H9 (cell line): ENCODE measurements around the gene ASCC2. TPM values are rescaled to one million over a fixed set of nuclear protein-coding genes. Genes with fewer than 3 reads are reported as not detected.

ENCODE experiments used
- DNase-seq: peaks from one replicate; pipeline ENCODE4 v3.0.0-alpha.2; 2017
- H2AFZ ChIP-seq: one replicate; pipeline ENCODE4 v1.6.1; 2013; ENCODE audit warnings: mild to moderate bottlenecking, low read length, control low read depth, moderate library complexity
- H2AK5ac ChIP-seq: 2 replicates; pipeline ENCODE4 v1.6.1; 2013; ENCODE audit warnings: low read length, control low read depth, mixed read lengths; ENCODE audit not compliant: insufficient read length
- H2BK120ac ChIP-seq: one replicate; pipeline ENCODE4 v1.6.1; 2013; ENCODE audit warnings: low read depth, mild to moderate bottlenecking, low read length, control low read depth, inconsistent platforms; ENCODE audit not compliant: poor library complexity, severe bottlenecking
- H2BK12ac ChIP-seq: 2 replicates; pipeline ENCODE4 v1.6.1; 2013; ENCODE audit warnings: low read length, control low read depth, mixed read lengths, low read depth; ENCODE audit not compliant: insufficient read length
- H2BK15ac ChIP-seq: 2 replicates; pipeline ENCODE4 v1.6.1; 2013; ENCODE audit warnings: low read depth, low read length, control low read depth
- H2BK20ac ChIP-seq: one replicate; pipeline ENCODE4 v1.6.1; 2013; ENCODE audit warnings: low read depth, mild to moderate bottlenecking, low read length, control low read depth, inconsistent platforms; ENCODE audit not compliant: poor library complexity, severe bottlenecking
- H2BK5ac ChIP-seq: 2 replicates; pipeline ENCODE4 v1.6.1; 2013; ENCODE audit warnings: low read length, control low read depth, mixed read lengths; ENCODE audit not compliant: insufficient read length
- H3K14ac ChIP-seq: 2 replicates; pipeline ENCODE4 v1.6.1; 2013; ENCODE audit warnings: low read length, control low read depth; ENCODE audit not compliant: insufficient read depth
- H3K18ac ChIP-seq: 2 replicates; pipeline ENCODE4 v1.6.1; 2013; ENCODE audit warnings: low read depth, mild to moderate bottlenecking, mixed read lengths, low read length, control low read depth; ENCODE audit not compliant: insufficient read length
- H3K23ac ChIP-seq: 2 replicates; pipeline ENCODE4 v1.6.1; 2013; ENCODE audit warnings: low read length, control low read depth, mixed read lengths, low read depth; ENCODE audit not compliant: insufficient read length
- H3K23me2 ChIP-seq: 2 replicates; pipeline ENCODE4 v1.6.1; 2013; ENCODE audit warnings: low read depth, mild to moderate bottlenecking, mixed read lengths, low read length, control low read depth; ENCODE audit not compliant: insufficient read length, poor library complexity, severe bottlenecking
- H3K27ac ChIP-seq: 2 replicates; pipeline ENCODE4 v1.5.1; 2013; ENCODE audit warnings: low read length, control low read depth, mixed read lengths, low read depth; ENCODE audit not compliant: insufficient read length
- H3K27me3 ChIP-seq: 2 replicates; pipeline ENCODE4 v1.6.1; 2013; ENCODE audit warnings: low read length, control low read depth, inconsistent platforms; ENCODE audit not compliant: insufficient read depth
- H3K4ac ChIP-seq: 2 replicates; pipeline ENCODE4 v1.6.1; 2013; ENCODE audit warnings: low read depth, mild to moderate bottlenecking, control low read depth, inconsistent platforms, low read length, moderate library complexity
- H3K4me1 ChIP-seq: 2 replicates; pipeline ENCODE4 v1.6.1; 2013; ENCODE audit warnings: low read length, control low read depth, inconsistent platforms; ENCODE audit not compliant: insufficient read depth
- H3K4me2 ChIP-seq: 2 replicates; pipeline ENCODE4 v1.6.1; 2013; ENCODE audit warnings: low read length, control low read depth, mixed read lengths; ENCODE audit not compliant: insufficient read length, insufficient read depth
- H3K56ac ChIP-seq: 2 replicates; pipeline ENCODE4 v1.6.1; 2013; ENCODE audit warnings: low read depth, mild to moderate bottlenecking, mixed read lengths, low read length, control low read depth; ENCODE audit not compliant: insufficient read length
- H3K79me1 ChIP-seq: 2 replicates; pipeline ENCODE4 v1.6.1; 2013; ENCODE audit warnings: low read depth, mild to moderate bottlenecking, moderate library complexity, low read length, control low read depth, inconsistent platforms; ENCODE audit not compliant: insufficient read depth, poor library complexity, severe bottlenecking
- H3K79me2 ChIP-seq: 2 replicates; pipeline ENCODE4 v1.6.1; 2013; ENCODE audit warnings: low read length, control low read depth, inconsistent platforms; ENCODE audit not compliant: insufficient read depth
- H3K9ac ChIP-seq: 2 replicates; pipeline ENCODE4 v1.6.1; 2013; ENCODE audit warnings: low read length, control low read depth, mixed read lengths; ENCODE audit not compliant: insufficient read length; ENCODE audit errors: extremely low read depth
- H3K9me3 ChIP-seq: one replicate; pipeline ENCODE4 v1.6.1; 2013; ENCODE audit warnings: low read depth, low read length, inconsistent platforms; ENCODE audit not compliant: control insufficient read depth
- H3T11ph ChIP-seq: one replicate; pipeline ENCODE4 v1.6.1; 2013; ENCODE audit warnings: mild to moderate bottlenecking, low read length, control low read depth, inconsistent platforms
- H4K20me1 ChIP-seq: one replicate; pipeline ENCODE4 v1.6.1; 2013; ENCODE audit not compliant: control insufficient read depth, insufficient read length, insufficient read depth
- H4K5ac ChIP-seq: 2 replicates; pipeline ENCODE4 v1.6.1; 2013; ENCODE audit warnings: low read depth, mild to moderate bottlenecking, mixed read lengths, low read length, control low read depth; ENCODE audit not compliant: insufficient read length
- H4K8ac ChIP-seq: replicated peaks from 2 replicates; pipeline ENCODE4 v1.6.1; 2013; ENCODE audit warnings: low read length, control low read depth, mixed read lengths, low read depth; ENCODE audit not compliant: insufficient read length
- H4K91ac ChIP-seq: 2 replicates; pipeline ENCODE4 v1.6.1; 2013; ENCODE audit warnings: low read depth, mild to moderate bottlenecking, moderate library complexity, mixed read lengths, low read length, control low read depth; ENCODE audit not compliant: insufficient read length
- H3K27ac Mint-ChIP-seq, 3 experiments: 2 replicates in 2 of 3; 3 replicates in 1 of 3; pipeline ENCODE4 v1.8.0; 2020 to 2021; ENCODE audit warnings: mixed read lengths in 3 of 3, mild to moderate bottlenecking in 1 of 3, moderate library complexity in 1 of 3
- H3K27me3 Mint-ChIP-seq: 2 replicates; pipeline ENCODE4 v1.8.0; 2021; ENCODE audit warnings: low read depth, mild to moderate bottlenecking, moderate library complexity, mixed read lengths
- H3K36me3 Mint-ChIP-seq, 3 experiments: 2 replicates in 2 of 3; 3 replicates in 1 of 3; pipeline ENCODE4 v1.8.0; 2020 to 2021; ENCODE audit warnings: low read depth in 3 of 3, mixed read lengths in 3 of 3; ENCODE audit not compliant: insufficient read depth in 1 of 3
- H3K4me1 Mint-ChIP-seq, 2 experiments: 2 replicates each; pipeline ENCODE4 v1.8.0; 2020; ENCODE audit warnings: mixed read lengths in 2 of 2
- H3K4me3 Mint-ChIP-seq, 2 experiments: 2 replicates in 1 of 2; 3 replicates in 1 of 2; pipeline ENCODE4 v1.8.0; 2020 to 2021; ENCODE audit warnings: mild to moderate bottlenecking in 2 of 2, mixed read lengths in 2 of 2, moderate library complexity in 1 of 2
- H3K9me3 Mint-ChIP-seq, 2 experiments: 2 replicates in 1 of 2; 3 replicates in 1 of 2; pipeline ENCODE4 v1.8.0; 2020; ENCODE audit warnings: mild to moderate bottlenecking in 2 of 2, mixed read lengths in 2 of 2, moderate library complexity in 1 of 2
- WGBS: extraction: QIAGEN DNeasy Blood & Tissue Kit; methylation state at CpG from one replicate; pipeline ENCODE4 v1.1.7; 2013; ENCODE audit warnings: missing lambda C conversion rate, low lambda C conversion rate, mixed read lengths; ENCODE audit not compliant: insufficient read length; ENCODE audit errors: extremely low coverage; 5-methylcytosine and 5-hydroxymethylcytosine counted together
- total RNA-seq: library from RNA; stranded (reverse); gene quantifications from 2 replicates; pipeline ENCODE4 v1.2.1, GENCODE V29; 2021
- TF ChIP-seq, protein P1 (sequence below): fragments of 200-600 bp; sonication (generic); conservative IDR thresholded peaks from 3 replicates; pipeline ENCODE4 v1.8.0; 2021; ENCODE audit warnings: antibody characterized with exemption, mild to moderate bottlenecking

Gene ASCC2
- total RNA-seq, 1 experiment from 2014 or later: 48.2 TPM

DNA sequence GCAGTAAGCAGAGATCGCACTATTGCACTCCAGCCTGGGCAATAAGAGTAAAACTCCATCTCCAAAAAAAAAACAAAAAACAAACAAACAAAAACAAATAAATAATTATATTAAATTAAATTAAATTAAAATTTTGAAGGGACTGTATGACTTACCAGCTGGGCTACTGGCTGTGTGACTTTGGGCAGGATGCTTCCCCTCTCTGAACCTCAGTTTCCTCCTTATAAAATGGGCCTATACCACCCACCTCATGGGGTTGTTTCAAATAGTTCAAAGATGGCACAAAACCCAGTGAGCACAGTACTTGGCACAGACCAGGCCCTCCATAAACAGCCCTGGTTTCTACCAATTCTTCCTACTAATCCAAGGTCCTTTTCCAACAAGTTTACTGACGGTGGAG lies 34.9 kb downstream of the ASCC2 start:
- no peak overlapping the region for H3K4me2 ChIP-seq
- no peak overlapping the region for H2AFZ ChIP-seq
- H4K5ac ChIP-seq: no peak overlapping the region
- H4K91ac ChIP-seq: no peak overlapping the region
- no peak overlapping the region for H3K56ac ChIP-seq
- H3K9me3 ChIP-seq: no peaks in the 10 kb centered on the region
- no peak overlapping the region for H2BK12ac ChIP-seq
- no peak overlapping the region for H3K14ac ChIP-seq
- no peak overlapping the region for H2BK120ac ChIP-seq
- no peaks in the 10 kb centered on the region for H3K79me1 ChIP-seq
- Mint-ChIP-seq H3K27me3 (no peaks in the 10 kb centered on the region), H3K36me3 (peaks cover 14 to 74% (median 25%) of the 10 kb centered on the region in 3 experiments; a peak in 6 of 7 replicates), H3K4me1 (peaks cover 6 to 16% of the 10 kb centered on the region in 2 experiments), H3K9me3 (no peaks in the 10 kb centered on the region), H3K4me3 (no peak overlapping the region), H3K27ac (no peak overlapping the region)
- H3K27me3 ChIP-seq: no peaks in the 10 kb centered on the region
- no peak overlapping the region for H4K8ac ChIP-seq
- H2BK15ac ChIP-seq: no peak overlapping the region
- H3T11ph ChIP-seq: no peak overlapping the region
- H3K4ac ChIP-seq: no peak overlapping the region
- no peak overlapping the region for H3K9ac ChIP-seq
- H3K27ac ChIP-seq: no peak overlapping the region
- TF ChIP-seq, protein P1, sequence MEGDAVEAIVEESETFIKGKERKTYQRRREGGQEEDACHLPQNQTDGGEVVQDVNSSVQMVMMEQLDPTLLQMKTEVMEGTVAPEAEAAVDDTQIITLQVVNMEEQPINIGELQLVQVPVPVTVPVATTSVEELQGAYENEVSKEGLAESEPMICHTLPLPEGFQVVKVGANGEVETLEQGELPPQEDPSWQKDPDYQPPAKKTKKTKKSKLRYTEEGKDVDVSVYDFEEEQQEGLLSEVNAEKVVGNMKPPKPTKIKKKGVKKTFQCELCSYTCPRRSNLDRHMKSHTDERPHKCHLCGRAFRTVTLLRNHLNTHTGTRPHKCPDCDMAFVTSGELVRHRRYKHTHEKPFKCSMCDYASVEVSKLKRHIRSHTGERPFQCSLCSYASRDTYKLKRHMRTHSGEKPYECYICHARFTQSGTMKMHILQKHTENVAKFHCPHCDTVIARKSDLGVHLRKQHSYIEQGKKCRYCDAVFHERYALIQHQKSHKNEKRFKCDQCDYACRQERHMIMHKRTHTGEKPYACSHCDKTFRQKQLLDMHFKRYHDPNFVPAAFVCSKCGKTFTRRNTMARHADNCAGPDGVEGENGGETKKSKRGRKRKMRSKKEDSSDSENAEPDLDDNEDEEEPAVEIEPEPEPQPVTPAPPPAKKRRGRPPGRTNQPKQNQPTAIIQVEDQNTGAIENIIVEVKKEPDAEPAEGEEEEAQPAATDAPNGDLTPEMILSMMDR: no peak
- no peak overlapping the region for H2BK20ac ChIP-seq
- H2AK5ac ChIP-seq: no peak overlapping the region
- no peaks in the 10 kb centered on the region for H3K79me2 ChIP-seq
- DNase-seq: no peak
- H3K23me2 ChIP-seq: no peaks in the 10 kb centered on the region
- no peaks in the 10 kb centered on the region for H3K4me1 ChIP-seq
- WGBS: no CpG with 5 or more reads among the region's 2 CpGs
- H3K23ac ChIP-seq: no peak overlapping the region
- H4K20me1 ChIP-seq: no peaks in the 10 kb centered on the region
- no peak overlapping the region for H2BK5ac ChIP-seq
- no peak overlapping the region for H3K18ac ChIP-seq
